ENCODE measurements around the gene GIMAP8. TPM values are rescaled to one million over a fixed set of nuclear protein-coding genes. Genes with fewer than 3 reads are reported as not detected.
"Not testable (repeated sequence)": the region's sequence is repeated elsewhere in the genome, so short reads cannot be mapped to it uniquely, and the experiment has no call there.

GIMAP8 gene
- total RNA-seq, 1 donor from 2014 or later, result 68.3 TPM

DNA sequence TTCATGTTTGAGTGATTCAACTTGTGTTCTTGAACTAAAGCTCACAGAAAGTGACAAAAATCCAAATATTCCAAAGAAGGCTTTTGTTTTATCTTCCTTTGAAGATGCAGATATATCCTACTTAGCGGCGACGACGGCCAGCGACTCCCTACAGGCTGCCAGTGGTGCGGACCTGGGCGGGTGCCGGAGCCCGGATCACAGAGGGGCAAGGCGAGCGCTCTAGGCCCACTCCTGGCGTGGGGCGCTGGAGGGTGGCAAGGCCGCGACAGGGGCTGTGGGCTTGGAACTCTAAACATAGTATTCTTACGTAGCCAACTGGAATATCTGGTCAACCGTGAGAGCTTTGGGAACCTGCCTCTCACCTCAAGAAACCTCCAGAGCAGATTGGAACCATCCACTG is 63.3 kb downstream of the GIMAP8 start:
- no peak for DNase-seq (ENCODE audit: low read depth, low spot score)

DNA sequence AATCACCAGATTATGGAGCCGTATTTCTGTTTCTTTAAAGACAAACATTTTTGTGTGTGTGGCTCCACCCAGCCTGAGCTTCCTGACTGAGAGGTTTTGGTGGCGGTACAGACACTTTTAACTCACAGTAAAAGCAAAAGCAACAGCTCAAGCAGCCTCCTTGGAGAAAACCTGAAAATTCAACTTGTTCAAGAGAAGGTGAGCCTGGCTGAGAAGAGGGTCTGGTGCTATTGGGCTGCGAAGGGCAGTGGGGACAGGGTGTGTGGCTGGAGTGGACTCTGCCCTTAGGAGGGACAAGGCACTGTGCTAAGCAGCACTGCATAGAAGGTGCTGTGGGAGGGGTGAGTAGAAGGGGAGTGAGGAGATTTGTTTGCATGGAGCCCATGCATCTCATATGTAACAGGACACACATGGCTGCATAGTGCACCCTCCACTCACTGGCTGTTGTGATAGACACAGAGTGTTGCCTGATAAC is 64.4 kb downstream of the GIMAP8 start, which contains the start of gene GIMAP7:
GIMAP7 (plus strand) TSS at position 125 of the 475 bp plus-strand sequence. CDS start 5,103 bp downstream, outside the sequence.
- peak; percentile 26 for DNase-seq (ENCODE audit: low read depth, low spot score)

DNA sequence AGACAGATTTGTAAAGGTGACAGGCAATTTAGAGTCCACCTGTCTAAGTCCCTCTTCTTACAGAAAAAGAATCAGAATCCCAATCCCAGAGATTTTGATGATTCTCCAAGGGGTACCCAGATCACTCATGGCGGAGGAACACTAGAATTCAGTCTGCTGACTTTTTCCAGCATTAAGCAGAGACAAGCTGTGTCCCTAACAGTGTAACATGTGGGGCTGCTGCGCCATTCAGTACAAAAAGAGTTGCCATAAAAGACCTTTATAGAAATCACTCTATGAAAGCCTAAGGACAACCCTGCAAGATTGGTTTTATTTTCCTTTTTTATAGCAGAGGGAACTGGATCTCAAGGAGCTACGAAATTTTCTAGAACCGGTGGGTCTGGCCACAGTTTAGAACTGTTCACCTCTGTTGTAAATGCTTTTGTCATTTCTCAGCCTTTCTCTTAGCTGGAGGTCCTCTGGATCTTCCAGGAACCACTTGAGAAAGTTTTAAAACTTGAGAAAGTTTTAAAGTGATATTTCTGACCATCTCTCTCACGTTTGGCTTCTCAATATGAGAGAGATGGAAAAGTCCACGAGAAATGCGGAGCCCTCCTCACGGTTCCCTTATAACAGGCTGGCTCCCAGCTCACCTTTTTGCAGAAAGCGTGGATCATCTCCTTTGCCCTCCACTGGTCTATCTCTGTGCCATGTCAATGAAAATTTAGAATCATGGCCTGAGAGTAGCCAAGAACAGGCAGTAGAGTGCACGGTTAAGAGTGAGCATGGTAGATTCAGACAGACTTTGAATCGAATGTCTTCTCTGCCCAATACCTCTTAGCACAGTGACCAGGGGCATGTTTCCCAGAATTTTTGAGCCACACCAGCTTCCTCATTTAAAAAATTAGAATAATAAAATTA is 65.1 kb downstream of the GIMAP8 start:
- no peak for DNase-seq (ENCODE audit: low read depth, low spot score)

DNA sequence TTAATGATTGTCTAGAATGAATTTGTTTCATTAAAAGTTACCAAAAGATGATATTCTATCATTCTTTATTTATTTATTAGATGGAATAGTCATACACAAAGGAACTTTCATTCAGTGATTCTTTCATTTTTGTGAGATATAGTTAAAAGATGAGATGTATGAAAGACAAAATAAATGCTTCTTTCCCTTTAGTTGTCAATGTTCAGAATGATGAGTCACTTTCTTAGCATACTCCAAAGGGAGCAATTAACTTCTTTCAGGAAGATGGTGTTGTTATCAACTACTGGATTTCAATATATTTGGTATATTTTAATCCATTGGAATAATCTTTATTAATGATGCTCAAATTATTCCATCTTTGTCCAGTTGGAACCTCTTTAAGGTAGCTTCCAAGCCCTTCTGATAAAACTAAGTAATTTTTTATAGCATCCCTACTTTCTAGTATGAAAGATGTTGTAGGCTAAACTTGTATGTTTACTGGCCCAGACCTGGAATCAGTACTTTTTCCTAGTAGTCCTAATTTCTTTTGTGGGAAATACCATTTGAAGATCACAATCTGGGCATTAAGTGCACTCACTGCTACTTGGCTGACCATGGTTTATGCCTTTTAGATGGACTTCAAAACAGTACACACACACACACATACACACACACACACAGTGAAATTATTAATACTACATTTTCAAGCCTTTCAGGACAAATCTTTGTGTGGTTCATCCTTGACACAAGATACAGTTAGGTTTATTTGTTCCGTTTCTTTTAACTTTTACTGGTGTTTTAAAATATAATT is 66.7 kb downstream of the GIMAP8 start:
- DNase-seq (ENCODE audit: low read depth, low spot score), result no peak

DNA sequence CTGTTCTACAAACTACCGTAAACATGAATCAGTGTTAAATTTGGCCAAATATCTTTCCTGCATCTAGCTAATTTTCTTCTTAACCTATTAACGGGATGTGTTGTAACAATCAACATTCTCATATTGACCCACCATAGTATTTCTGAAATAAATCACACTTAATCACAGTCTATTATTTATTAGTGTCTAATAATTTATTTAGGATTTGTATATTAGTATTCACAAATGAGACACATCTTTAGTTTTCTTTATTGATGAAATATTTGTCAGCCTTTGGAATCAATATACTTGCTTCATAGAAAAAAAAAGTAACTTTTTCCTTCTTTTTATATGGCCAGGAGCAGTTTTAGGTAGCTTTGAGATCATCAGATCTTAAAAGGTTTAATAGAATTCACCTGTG is 68.9 kb downstream of the GIMAP8 start:
- no peak for DNase-seq (ENCODE audit: low read depth, low spot score)

DNA sequence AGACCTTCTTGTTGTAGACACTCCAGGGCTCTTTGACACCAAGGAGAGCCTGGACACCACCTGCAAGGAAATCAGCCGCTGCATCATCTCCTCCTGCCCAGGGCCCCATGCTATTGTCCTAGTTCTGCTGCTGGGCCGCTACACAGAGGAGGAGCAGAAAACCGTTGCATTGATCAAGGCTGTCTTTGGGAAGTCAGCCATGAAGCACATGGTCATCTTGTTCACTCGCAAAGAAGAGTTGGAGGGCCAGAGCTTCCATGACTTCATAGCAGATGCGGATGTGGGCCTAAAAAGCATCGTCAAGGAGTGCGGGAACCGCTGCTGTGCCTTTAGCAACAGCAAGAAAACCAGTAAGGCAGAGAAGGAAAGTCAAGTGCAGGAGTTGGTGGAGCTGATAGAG is 69.7 kb downstream of the GIMAP8 start:
- DNase-seq (ENCODE audit: low read depth, low spot score), result no peak

DNA sequence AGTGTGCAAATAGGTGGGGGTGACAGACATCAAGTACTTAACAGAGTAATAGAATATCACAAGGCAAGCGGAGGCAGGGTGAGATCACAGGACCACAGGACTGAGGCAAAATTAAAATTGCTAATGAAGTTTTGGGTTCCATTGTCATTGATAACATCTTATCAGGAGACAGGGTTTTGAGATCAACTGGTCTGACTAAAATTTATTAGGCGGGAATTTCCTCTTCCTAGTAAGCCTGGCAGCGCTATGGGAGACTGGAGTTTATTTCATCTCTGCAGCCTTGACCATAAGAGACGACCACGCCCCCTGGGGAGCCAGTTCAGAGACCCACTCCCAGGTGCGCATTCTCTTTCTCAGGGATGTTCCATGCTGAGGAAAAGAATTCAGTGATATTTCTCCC is 72.5 kb downstream of the GIMAP8 start:
- DNase-seq (ENCODE audit: low read depth, low spot score), result not testable (repeated sequence)

DNA sequence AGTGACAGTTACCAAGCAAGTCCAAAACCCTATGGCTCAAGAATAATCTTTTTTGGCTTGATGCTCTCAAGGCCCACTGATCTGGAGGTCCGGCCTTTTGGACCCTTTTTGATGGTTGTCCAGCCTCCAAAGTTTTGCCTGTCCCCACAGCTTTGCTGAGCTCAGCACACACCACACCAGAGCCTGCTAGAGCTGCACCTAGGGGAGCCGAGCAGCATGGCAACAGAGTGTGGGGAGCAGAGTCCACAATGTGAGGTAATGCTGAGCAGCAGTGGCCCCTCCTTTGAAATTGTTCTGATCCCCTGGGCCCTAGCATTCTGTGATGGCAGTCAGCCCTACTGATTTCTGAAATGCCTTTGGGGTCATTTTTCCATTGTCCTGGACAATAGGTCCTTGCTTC is 73.6 kb downstream of the GIMAP8 start:
- no peak for DNase-seq (ENCODE audit: low read depth, low spot score)

Other genes with a start within 250 kb of the GIMAP8 start
- gene LRRC61, start 127.3 kb upstream of the GIMAP8 start, total RNA-seq, result 0.07 and 0.25 TPM in 2 replicates
- gene ACTR3C, start 127.1 kb upstream of the GIMAP8 start, total RNA-seq, result 0.20 and 0.67 TPM in 2 replicates
- gene RARRES2, start 109.0 kb upstream of the GIMAP8 start, total RNA-seq, result not detected in 2 replicates
- 72.8 and 72.9 TPM in 2 replicates for gene REPIN1, start 81.8 kb upstream of the GIMAP8 start, total RNA-seq
- gene ZNF775, start 71.3 kb upstream of the GIMAP8 start, total RNA-seq, result 9.2 and 9.7 TPM in 2 replicates
- gene GIMAP7, start 64.2 kb downstream of the GIMAP8 start, total RNA-seq, result 48.7 and 72.0 TPM in 2 replicates
- 60.1 and 63.4 TPM in 2 replicates for gene GIMAP4, start 116.8 kb downstream of the GIMAP8 start, total RNA-seq
- 160 and 231 TPM in 2 replicates for gene GIMAP6, start 181.8 kb downstream of the GIMAP8 start, total RNA-seq
- 41.5 and 82.2 TPM in 2 replicates for gene GIMAP2, start 235.1 kb downstream of the GIMAP8 start, total RNA-seq